KOPT-K1 (cell line): ENCODE data around the gene ART1.

Experiments
- H3K27ac ChIP-seq: fragments of 200-600 bp; sonication (generic); 2 replicates; pipeline ENCODE4 v1.5.1; 2016; ENCODE audit warnings: antibody characterized with exemption, mild to moderate bottlenecking, low read depth, low read length; ENCODE audit not compliant: poor library complexity, severe bottlenecking
- H3K36me3 ChIP-seq: fragments of 200-600 bp; sonication (generic); 2 replicates; pipeline ENCODE4 v1.5.1; 2017; ENCODE audit warnings: antibody characterized with exemption, mild to moderate bottlenecking, low read length, moderate library complexity; ENCODE audit not compliant: insufficient read depth
- H3K9me3 ChIP-seq: fragments of 200-600 bp; sonication (generic); 2 replicates; pipeline ENCODE4 v1.5.1; 2017; ENCODE audit warnings: antibody characterized with exemption, low read length, mild to moderate bottlenecking; ENCODE audit not compliant: insufficient read depth, poor library complexity, severe bottlenecking

The ART1 gene

DNA sequence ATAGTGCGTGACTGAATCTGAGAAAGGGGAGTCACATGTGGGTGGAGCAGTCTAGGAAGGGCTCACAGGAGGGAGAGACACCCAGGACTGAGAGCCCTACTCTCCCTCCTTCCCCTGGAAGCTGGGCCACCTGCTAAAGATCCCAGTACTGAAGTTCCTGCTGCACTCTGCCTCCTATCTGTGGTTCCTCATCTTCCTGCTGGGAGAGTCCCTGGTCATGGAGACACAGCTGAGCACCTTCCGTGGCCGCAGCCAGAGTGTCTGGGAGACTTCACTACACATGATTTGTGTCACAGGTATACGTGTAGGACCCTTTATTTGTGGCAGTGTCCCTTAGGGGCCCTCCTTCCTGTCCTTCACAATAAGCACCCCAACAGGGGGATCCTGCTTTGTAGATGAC, 22.4 kb upstream of the ART1 start:
- Histone ChIP-seq H3K36me3 (no peaks in the 10 kb centered on the region), H3K27ac (no peak overlapping the region), H3K9me3 (no peaks in the 10 kb centered on the region)

DNA sequence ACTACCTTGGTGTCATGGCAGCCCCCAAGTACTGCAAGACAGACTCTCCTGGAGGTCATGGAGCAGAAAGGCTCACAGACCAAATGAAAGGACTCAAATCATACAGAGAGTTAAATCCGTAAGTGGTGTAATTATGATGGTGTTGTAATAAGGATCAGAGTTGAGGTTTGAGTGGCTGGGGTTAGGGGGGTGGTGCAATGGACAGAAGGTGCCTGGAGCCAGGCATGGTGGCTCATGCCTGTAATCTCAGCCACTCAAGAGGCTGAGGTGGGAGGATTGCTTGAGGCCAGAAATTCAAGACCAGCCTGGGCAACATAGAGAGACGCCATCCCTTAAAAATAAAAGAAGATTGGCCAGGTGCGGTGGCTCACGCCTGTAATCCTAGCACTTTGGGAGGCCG, 21.8 kb upstream of the ART1 start:
- H3K27ac ChIP-seq = no peak overlapping the region
- H3K36me3 ChIP-seq = no peaks in the 10 kb centered on the region
- H3K9me3 ChIP-seq = no peaks in the 10 kb centered on the region

DNA sequence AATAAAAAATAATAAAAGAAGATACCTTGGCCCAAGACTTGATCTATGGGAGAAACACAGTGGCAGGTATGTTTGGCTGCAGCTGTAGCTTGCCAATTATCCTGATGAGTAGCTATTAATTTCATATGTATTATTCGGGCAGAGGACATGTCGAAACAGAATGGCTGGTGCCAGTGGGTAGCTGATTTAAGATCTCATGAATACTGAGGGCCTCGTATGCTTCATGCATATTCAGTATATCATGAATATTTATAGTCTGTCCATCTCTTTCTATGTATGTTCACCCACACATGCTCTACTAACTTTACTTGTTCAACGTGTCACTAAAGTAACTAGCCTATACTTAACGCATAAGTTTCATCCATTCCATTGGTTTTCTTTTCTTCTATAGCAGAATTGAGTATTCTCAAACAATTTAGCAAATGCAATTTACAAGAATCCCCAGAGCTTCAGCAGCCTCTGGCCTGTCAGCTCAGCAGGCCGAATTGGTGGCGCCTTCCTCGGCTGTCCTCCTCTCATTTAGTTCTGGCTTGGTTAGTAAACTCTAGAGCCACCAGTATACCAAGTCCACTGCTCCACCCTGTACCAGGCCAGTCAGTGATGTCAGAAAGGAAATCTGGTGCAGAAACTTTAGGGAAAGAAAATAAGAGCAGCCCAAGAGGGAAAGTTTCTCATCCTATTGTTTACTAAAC, 21.0 kb upstream of the ART1 start:
- no peak overlapping the region for H3K27ac ChIP-seq
- no peaks in the 10 kb centered on the region for H3K9me3 ChIP-seq
- H3K36me3 ChIP-seq = no peaks in the 10 kb centered on the region

DNA sequence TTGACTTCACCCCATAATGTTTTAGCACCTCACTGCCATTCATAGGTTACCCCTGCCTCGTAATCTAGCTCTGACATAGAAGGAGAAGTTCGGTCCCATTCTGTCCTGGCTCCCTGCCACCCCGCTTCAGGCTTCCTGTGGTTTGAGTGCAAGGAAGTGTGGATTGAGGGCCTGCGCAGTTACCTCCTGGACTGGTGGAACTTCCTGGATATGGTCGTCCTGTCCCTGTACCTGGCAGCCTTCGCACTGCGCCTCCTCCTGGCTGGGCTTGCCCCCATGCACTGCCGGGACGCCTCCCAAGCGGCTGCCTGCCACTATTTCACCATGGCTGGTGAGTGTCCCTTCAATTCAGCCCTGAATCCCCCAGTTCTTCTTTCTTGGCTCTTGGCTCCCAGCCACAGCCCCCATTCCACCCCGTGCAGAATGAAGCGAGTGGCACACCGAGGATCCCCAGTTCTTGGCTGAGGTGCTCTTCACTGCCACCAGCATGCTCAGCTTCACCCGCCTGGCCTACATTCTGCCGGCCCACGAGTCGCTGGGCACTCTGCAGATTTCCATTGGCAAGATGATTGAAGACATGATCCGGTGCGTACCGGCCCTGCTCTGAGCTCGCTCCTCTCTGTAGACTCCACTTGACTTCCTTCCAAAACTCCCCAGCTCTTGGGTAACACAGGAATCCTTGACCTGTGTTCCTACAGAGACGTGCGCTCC, 18.5 kb upstream of the ART1 start:
- Histone ChIP-seq H3K9me3 (no peaks in the 10 kb centered on the region), H3K27ac (no peak overlapping the region), H3K36me3 (no peaks in the 10 kb centered on the region)

DNA sequence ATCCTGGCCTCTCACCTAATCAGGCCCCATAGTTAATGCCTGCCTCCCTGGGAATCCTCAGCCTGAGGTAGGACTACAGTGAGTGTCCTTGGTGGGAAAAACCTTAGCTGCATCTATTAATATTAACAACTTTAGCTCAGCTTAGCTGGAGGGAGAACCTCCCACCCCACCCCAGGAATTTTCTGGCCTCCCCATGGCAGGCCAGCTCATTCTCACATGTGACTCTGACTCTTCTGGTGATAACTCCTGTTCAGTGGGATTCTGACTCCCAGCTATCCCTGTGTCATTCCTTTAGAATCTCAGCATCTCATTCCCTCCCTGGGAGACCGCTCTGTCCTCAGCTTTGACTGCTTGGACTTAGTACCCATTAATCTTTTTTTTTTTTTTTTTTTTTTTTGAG, 17.6 kb upstream of the ART1 start:
- H3K9me3 ChIP-seq = no peaks in the 10 kb centered on the region
- no peak overlapping the region for H3K27ac ChIP-seq
- H3K36me3 ChIP-seq = no peaks in the 10 kb centered on the region

DNA sequence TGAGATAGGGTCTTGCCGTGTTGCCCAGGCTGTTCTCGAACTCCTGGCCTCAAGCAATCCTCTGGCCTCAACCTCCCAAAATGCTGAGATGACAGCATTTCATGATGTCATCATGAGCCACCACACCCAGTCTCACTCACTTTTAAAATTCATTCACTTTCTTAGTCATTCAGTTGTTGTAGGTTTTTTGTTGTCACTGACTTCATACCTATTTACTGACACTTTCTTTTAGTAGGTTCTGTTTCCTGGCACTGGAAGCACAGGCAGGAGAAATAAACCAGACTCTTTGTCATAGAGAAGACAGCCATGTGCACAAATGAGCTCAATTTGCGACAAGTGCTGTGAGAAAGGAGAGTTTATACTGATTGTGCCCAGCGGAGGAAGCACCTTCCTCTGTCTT, 13.6 kb upstream of the ART1 start:
- H3K36me3 ChIP-seq = no peaks in the 10 kb centered on the region
- no peaks in the 10 kb centered on the region for H3K9me3 ChIP-seq
- H3K27ac ChIP-seq = no peak overlapping the region

DNA sequence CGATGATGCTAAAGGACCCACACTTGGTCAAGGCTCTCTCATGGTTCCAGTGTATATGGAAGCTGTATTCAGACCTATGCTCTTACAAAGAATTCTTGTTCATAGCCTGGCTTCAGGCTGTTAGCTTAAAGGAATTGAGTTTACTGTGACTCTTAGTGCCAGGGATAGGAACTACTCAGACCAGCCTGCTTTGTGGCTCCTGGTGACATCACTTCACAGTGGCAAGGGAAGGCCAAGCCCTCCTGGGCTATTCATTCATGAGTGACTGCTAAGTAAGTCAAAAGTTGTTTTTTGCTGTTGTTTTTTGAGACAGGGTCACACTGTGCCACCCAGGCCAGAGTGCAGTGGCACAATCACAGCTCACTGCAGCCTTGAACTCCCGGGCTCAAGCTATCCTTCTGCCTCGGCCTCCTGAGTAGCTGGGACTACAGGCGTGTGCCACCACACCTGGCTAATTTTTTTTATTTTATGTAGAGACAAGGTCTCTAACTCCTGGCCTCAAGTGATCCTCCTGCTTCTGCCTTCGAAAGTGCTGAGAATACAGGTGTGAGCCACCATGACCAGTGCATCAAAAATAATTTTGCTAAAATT, 12.8 kb upstream of the ART1 start:
- H3K27ac ChIP-seq = no peak overlapping the region
- no peaks in the 10 kb centered on the region for H3K9me3 ChIP-seq
- no peaks in the 10 kb centered on the region for H3K36me3 ChIP-seq

DNA sequence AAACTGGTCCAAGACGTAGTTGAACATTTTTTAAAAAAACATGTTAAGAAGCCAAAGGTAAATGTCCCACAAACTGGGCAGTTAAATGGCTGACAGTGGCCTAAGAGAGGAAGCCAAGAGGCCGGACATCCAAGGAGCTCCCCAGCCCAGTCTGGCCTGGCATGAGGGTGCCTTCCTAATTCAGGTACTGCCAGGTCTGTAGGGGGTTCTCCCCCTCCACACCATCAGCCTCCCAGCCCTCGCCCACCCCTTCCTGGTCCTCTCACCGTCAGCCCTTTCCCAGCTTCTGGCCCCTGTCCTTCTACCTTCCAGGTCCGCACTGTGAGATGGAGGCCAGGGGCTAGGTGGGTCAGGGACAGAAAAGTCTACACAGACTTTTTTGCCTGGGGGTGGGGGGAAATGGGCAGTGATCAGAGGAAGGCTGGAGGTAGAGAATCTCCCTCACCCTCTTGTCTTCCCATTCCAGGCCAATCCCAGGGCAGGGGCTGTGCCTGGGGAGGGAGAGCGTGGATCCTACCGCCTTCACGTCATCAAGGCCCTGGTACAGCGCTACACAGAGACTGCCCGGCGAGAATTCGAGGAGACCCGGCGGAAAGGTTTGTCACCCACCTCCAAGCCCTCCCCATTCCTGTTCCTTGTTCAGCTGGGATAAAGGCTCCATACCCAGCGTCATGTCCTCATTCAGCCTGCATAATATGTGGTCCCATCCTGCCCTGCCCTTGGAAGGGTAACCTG, 9.1 kb upstream of the ART1 start:
- Histone ChIP-seq H3K36me3 (no peaks in the 10 kb centered on the region), H3K27ac (no peak overlapping the region)

DNA sequence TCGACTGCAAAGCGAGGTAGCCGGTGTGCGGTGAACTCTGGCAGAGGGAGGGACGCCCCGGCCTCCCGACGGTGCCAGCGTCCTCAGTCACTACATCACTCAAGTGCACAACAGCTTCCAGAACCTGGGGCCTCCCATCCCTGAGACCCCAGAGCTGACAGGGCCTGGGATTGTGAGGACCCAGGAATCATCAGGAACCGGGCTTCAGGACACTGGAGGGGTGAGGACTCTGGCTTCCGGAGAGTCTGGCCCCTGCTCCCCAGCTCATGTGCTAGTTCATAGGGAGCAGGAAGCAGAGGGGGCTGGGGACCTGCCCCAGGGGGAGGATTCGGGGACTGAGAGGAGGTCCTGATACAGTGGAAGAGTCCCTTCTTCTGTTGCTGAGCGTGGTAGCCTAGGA, 7.7 kb upstream of the ART1 start:
- Histone ChIP-seq H3K36me3 (no peaks in the 10 kb centered on the region), H3K9me3 (no peaks in the 10 kb centered on the region), H3K27ac (no peak overlapping the region)

More for the DNA sequence above, 9.1 kb upstream of the ART1 start:
- H3K9me3 ChIP-seq = no peaks in the 10 kb centered on the region

DNA sequence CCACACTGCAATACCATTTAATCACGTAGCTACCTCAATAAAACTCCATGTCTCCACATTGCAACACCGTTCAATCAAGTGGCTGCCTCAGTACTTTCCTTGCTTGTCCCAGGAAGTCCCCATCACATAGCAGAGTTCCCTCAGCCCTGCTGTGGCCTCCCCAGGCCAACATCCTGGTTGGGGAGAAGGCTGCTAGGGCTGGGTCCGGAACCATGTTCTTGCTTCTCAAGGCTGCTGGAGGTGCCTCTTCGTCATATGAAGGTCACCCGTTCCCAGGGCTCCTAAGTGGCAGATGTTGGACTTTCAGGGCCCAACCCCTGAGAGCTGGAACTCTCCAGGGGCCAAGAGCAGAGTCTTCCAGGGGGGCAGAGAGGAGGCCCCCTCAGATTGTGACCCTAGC, 6.4 kb upstream of the ART1 start:
- Histone ChIP-seq H3K27ac (no peak overlapping the region), H3K9me3 (peaks cover 6% of the 10 kb centered on the region), H3K36me3 (no peaks in the 10 kb centered on the region)

DNA sequence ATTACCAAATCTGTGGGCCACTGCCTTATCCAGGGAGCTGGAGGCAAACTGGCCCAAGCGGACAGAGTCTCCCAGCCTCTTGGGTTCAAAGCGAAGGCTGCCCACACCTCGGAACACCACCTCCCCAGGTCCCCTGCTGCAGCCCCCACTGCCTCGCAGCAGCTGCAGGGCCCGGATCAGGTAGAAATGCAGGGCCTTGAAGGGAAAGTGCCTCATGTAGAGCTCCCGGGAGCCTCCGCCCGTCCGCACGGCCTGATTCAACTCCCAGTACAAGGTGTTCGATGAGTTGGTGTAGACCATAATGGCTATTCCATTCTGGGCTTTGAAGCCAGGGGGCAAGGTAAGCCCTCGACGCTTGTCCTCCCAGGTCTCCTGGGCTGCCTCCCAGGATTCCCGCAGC, 5.1 kb upstream of the ART1 start:
- Histone ChIP-seq H3K36me3 (no peaks in the 10 kb centered on the region), H3K27ac (no peak overlapping the region), H3K9me3 (peaks cover 20% of the 10 kb centered on the region)

DNA sequence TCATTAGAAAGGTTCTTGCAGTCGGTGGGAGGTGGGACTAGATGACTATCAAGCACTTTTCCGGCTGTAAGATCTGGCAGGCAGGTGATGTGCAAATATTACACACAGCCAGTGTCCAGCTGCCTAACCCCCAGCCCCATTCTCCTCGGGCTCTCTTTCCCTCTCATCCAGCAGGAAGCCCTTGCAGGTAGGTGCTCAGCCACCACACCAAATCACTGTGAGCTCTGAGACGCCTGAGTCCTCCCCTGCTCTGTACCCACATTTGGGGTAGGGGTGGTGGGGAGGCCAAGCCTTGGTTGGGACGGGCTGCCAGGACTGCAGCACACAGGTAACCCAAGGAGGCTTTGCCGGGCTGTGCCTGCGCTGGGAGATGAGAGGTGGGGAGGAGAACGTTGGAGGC, 3.7 kb upstream of the ART1 start:
- peaks cover 29% of the 10 kb centered on the region for H3K9me3 ChIP-seq
- H3K36me3 ChIP-seq = no peaks in the 10 kb centered on the region
- no peak overlapping the region for H3K27ac ChIP-seq

DNA sequence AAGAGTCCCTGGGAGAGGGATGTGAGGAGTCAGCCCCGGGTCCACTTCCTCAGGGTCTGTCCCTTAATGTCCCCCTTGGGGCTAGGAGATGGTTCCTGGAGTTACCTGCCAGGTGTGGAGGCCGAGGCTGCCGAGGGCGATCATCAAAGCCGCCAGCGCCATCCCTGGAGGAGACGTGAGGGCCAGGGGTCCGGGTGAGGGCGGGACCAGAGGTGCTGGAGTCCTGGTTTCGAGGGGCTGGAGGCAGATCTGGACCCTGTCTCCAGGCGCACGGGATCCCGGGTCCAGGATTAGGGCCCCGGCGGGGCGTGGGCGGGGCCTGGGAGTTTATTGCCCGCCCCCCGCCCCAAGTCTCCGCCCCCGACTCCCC, 3.2 kb upstream of the ART1 start, which contains the start of gene ART5:
TSS of gene ART5 (minus strand) at position 292 of the 370 bp plus-strand sequence. CDS start at position 162, 130 bp downstream.
- H3K27ac ChIP-seq = no peak within 1 kb of the TSS

DNA sequence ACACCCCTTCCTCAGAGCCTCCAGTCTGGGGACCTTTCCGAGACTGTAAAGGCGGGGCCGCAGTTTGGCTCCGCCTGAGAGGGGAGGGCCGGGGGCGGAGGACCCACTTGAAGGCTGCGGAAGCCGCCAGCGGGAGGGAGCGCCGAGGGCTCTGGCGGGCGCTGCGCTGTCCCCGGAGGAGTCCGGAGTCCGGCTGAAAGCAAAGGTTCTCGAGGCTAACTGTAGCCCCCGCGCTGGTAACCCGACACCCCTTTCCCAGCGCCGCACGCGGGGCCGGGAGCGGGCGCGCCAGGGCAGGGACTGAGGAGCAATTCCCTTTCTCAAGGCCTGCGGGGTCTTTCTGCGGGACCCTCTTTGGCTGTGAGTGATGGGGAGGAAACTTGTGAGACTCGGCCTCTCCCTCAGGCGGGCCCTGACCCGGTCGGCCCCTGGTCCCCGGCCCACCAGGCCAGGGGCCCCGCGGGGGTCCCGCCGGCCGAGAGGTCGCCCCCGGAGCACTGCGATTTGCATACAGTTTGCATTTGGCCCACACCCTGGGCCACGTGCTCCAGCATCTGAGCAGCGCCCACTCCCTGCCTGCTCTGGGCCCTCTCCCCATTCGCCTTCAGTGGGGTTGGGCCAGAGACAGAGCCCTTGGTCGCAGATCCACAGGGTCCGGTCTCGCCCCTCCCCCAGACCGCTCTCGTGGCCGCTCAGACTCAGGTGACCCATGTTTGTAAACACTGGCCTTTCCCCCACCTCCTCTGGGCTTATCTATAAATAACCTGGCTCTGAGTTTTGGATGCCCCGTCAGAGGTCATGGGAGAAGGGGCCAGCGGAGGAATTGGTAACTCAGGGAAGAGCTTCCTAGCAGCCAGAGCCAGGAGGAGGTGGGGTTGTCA, 2.6 kb upstream of the ART1 start:
- Histone ChIP-seq H3K36me3 (no peaks in the 10 kb centered on the region), H3K27ac (no peak overlapping the region), H3K9me3 (peaks cover 29% of the 10 kb centered on the region)

More for the DNA sequence above, 3.2 kb upstream of the ART1 start, which contains the start of gene ART5:
- Histone ChIP-seq H3K36me3 (no peaks in the 10 kb centered on the region), H3K9me3 (peaks cover 29% of the 10 kb centered on the region)
